ENCODE data around the gene ARL10. TPM values are rescaled to one million over a fixed set of nuclear protein-coding genes. Genes with fewer than 3 reads are reported as not detected.
A peak's percentile ranks its signal among the peaks of the same experiment; 100 is the strongest.

ARL10 gene
- 9.1 and 16.6 TPM in 2 replicates for total RNA-seq (ENCODE audit: low replicate concordance)

- H2AFZ ChIP-seq (replicated peaks): peak within 1 kb of the TSS; percentile 92
- H3K4me1 Mint-ChIP-seq: peaks cover 6% of the 10 kb centered on the region
- H3K36me3 ChIP-seq: no peaks in the 10 kb centered on the region
- H3K4me2 ChIP-seq: peak within 1 kb of the TSS; percentile 78
- peaks cover 14% of the 10 kb centered on the region for H4K20me1 ChIP-seq (ENCODE audit: low read depth)
- peaks cover 12% of the 10 kb centered on the region for H3K27me3 Mint-ChIP-seq (ENCODE audit: insufficient read depth, low read depth)
- no peaks in the 10 kb centered on the region for H3K4me1 ChIP-seq
- H3K27ac Mint-ChIP-seq: no peak within 1 kb of the TSS
- H3K27ac ChIP-seq: no peak within 1 kb of the TSS
- H3K27me3 ChIP-seq: peaks cover 60% of the 10 kb centered on the region
- DNase-seq (ENCODE audit: low spot score): peak; percentile 86
- H3K9me3 ChIP-seq (ENCODE audit: low read depth): no peaks in the 10 kb centered on the region
- H3K4me3 Mint-ChIP-seq: peak within 1 kb of the TSS; percentile 89
- no peaks in the 10 kb centered on the region for H3F3A ChIP-seq (ENCODE audit: low read depth)
- TF ChIP-seq CTCF (IDR thresholded peaks at IDR 0.05) (no peak), EZH2phosphoT487 (IDR thresholded peaks at IDR 0.05) (no peak), EZH2 (IDR thresholded peaks at IDR 0.05) (peak; percentile 44)
- H3K9me3 Mint-ChIP-seq: no peaks in the 10 kb centered on the region
- peaks cover 22% of the 10 kb centered on the region for H3K36me3 Mint-ChIP-seq
- peaks cover 10% of the 10 kb centered on the region for H3K79me2 ChIP-seq (ENCODE audit: low read depth)
- H3K9ac ChIP-seq: peak within 1 kb of the TSS; percentile 19
- H3K4me3 ChIP-seq: peak within 1 kb of the TSS; percentile 76
Observed at GRCh38 chr5:176365351-176366231, at the start of gene ARL10. ARL10 (plus strand) TSS chr5:176365487; CDS start chr5:176365564, 77 bp downstream.

GRCh38 chr5:176317534-176318374 is 47.5 kb upstream of the ARL10 start:
- H3K36me3 Mint-ChIP-seq: peaks cover 41% of the 10 kb centered on the region
- Histone ChIP-seq H2AFZ (replicated peaks) (no peak overlapping the region), H3K36me3 (no peaks in the 10 kb centered on the region), H3K4me3 (no peak overlapping the region), H3K4me1 (no peaks in the 10 kb centered on the region), H3K27ac (no peak overlapping the region), H3K27me3 (no peaks in the 10 kb centered on the region), H3F3A (ENCODE audit: low read depth) (no peaks in the 10 kb centered on the region), H3K79me2 (ENCODE audit: low read depth) (no peaks in the 10 kb centered on the region), H4K20me1 (ENCODE audit: low read depth) (peaks cover 11% of the 10 kb centered on the region), H3K9me3 (ENCODE audit: low read depth) (no peaks in the 10 kb centered on the region), H3K9ac (no peak overlapping the region), H3K4me2 (no peak overlapping the region)
- H3K27ac Mint-ChIP-seq: peak overlapping the region; percentile 7
- TF ChIP-seq EZH2 (IDR thresholded peaks at IDR 0.05) (no peak), CTCF (IDR thresholded peaks at IDR 0.05) (no peak), EZH2phosphoT487 (IDR thresholded peaks at IDR 0.05) (no peak)
- H3K4me1 Mint-ChIP-seq: no peaks in the 10 kb centered on the region
- no peaks in the 10 kb centered on the region for H3K9me3 Mint-ChIP-seq
- DNase-seq (ENCODE audit: low spot score): no peak
- no peaks in the 10 kb centered on the region for H3K27me3 Mint-ChIP-seq (ENCODE audit: insufficient read depth, low read depth)
- H3K4me3 Mint-ChIP-seq: no peak overlapping the region

- H3K27me3 ChIP-seq: no peaks in the 10 kb centered on the region
- no peaks in the 10 kb centered on the region for H3K79me2 ChIP-seq (ENCODE audit: low read depth)
- no peak overlapping the region for H3K27ac Mint-ChIP-seq
- H3K36me3 ChIP-seq: no peaks in the 10 kb centered on the region
- peaks cover 37% of the 10 kb centered on the region for H3K36me3 Mint-ChIP-seq
- H3K9me3 Mint-ChIP-seq: no peaks in the 10 kb centered on the region
- H3K27ac ChIP-seq: no peak overlapping the region
- no peak for DNase-seq (ENCODE audit: low spot score)
- H4K20me1 ChIP-seq (ENCODE audit: low read depth): peaks cover 11% of the 10 kb centered on the region
- no peaks in the 10 kb centered on the region for H3K4me1 ChIP-seq
- no peak overlapping the region for H3K4me3 Mint-ChIP-seq
- no peak overlapping the region for H2AFZ ChIP-seq (replicated peaks)
- H3K27me3 Mint-ChIP-seq (ENCODE audit: insufficient read depth, low read depth): no peaks in the 10 kb centered on the region
- no peaks in the 10 kb centered on the region for H3K9me3 ChIP-seq (ENCODE audit: low read depth)
- no peaks in the 10 kb centered on the region for H3F3A ChIP-seq (ENCODE audit: low read depth)
- no peaks in the 10 kb centered on the region for H3K4me1 Mint-ChIP-seq
- H3K4me3 ChIP-seq: no peak overlapping the region
- H3K9ac ChIP-seq: no peak overlapping the region
- TF ChIP-seq EZH2phosphoT487 (IDR thresholded peaks at IDR 0.05) (no peak), CTCF (IDR thresholded peaks at IDR 0.05) (no peak), EZH2 (IDR thresholded peaks at IDR 0.05) (no peak)
- no peak overlapping the region for H3K4me2 ChIP-seq
Observed at GRCh38 chr5:176319827-176320554, 45.3 kb upstream of the ARL10 start.

All from neural progenitor cell (in vitro differentiated cells).